ENCODE results near the gene CEACAM1.

CEACAM1 gene

GRCh38 chr19:42528354-42529247 lies at the start of gene CEACAM1:
Gene CEACAM1 (minus strand): TSS chr19:42528481. CDS start chr19:42528374, 107 bp downstream.
- FAIRE-seq (no peak), DNase-seq (ENCODE audit: insufficient read length, low spot score) (no peak)
- TF ChIP-seq CTCF (IDR thresholded peaks at IDR 0.05; ENCODE audit: insufficient read depth, missing control alignments): no peak

GRCh38 chr19:42577016-42577415 lies 48.7 kb upstream of the CEACAM1 start:
- FAIRE-seq: no peak
- TF ChIP-seq CTCF (IDR thresholded peaks at IDR 0.05; ENCODE audit: insufficient read depth, missing control alignments): no peak
- no peak for DNase-seq (ENCODE audit: insufficient read length, low spot score)

GRCh38 chr19:42576241-42576640 lies 48.0 kb upstream of the CEACAM1 start:
- TF ChIP-seq CTCF (IDR thresholded peaks at IDR 0.05; ENCODE audit: insufficient read depth, missing control alignments): no peak
- no peak for DNase-seq (ENCODE audit: insufficient read length, low spot score)
- FAIRE-seq: no peak

- DNase-seq (ENCODE audit: insufficient read length, low spot score) (no peak), FAIRE-seq (no peak)
- TF ChIP-seq CTCF (IDR thresholded peaks at IDR 0.05; ENCODE audit: insufficient read depth, missing control alignments): no peak
Measured at GRCh38 chr19:42573642-42574041, 45.4 kb upstream of the CEACAM1 start.

GRCh38 chr19:42571116-42571515 lies 42.8 kb upstream of the CEACAM1 start:
- TF ChIP-seq CTCF (IDR thresholded peaks at IDR 0.05; ENCODE audit: insufficient read depth, missing control alignments): no peak
- no peak for DNase-seq (ENCODE audit: insufficient read length, low spot score)
- no peak for FAIRE-seq

- no peak for DNase-seq (ENCODE audit: insufficient read length, low spot score)
- FAIRE-seq: no peak
- TF ChIP-seq CTCF (IDR thresholded peaks at IDR 0.05; ENCODE audit: insufficient read depth, missing control alignments): no peak
Measured at GRCh38 chr19:42569193-42569592, 40.9 kb upstream of the CEACAM1 start.

GRCh38 chr19:42568006-42568405 lies 39.7 kb upstream of the CEACAM1 start:
- FAIRE-seq (no peak), DNase-seq (ENCODE audit: insufficient read length, low spot score) (no peak)
- no peak for TF ChIP-seq CTCF (IDR thresholded peaks at IDR 0.05; ENCODE audit: insufficient read depth, missing control alignments)
